Sigmoid colon (tissue), 7 donors: Measurements from ENCODE around the gene CALML4. TPM values are rescaled to one million over a fixed set of nuclear protein-coding genes. Genes with fewer than 3 reads are reported as not detected.

Source experiments
- DNase-seq: peaks from one replicate; pipeline ENCODE4 v3.0.0-alpha.2; 2019
- H3K27ac ChIP-seq, 4 donors: fragments of 200-600 bp; sonication (generic); one replicate each; pipeline ENCODE4 v1.5.1; 2016 to 2019; ENCODE audit warnings: mild to moderate bottlenecking in 1 of 4
- H3K27me3 ChIP-seq, 3 donors: fragments of 200-600 bp; sonication (generic); one replicate each; pipeline ENCODE4 v1.5.1; 2019; ENCODE audit warnings: mild to moderate bottlenecking in 1 of 3
- H3K36me3 ChIP-seq, 4 donors: fragments of 200-600 bp; sonication (generic); one replicate each; pipeline ENCODE4 v1.5.1; 2016 to 2019
- H3K4me1 ChIP-seq, 4 donors: fragments of 200-600 bp; sonication (generic); one replicate each; pipeline ENCODE4 v1.5.1; 2017 to 2019
- H3K4me3 ChIP-seq, 4 donors: fragments of 200-600 bp; sonication (generic); one replicate each; pipeline ENCODE4 v1.5.1; 2017 to 2019; ENCODE audit warnings: mild to moderate bottlenecking in 2 of 4, moderate library complexity in 1 of 4
- H3K9me3 ChIP-seq, 4 donors: fragments of 200-600 bp in 3 of 4; sonication (generic) in 3 of 4; one replicate each; pipeline versions ENCODE4 v1.5.1 to v1.6.1; 2013 to 2019
- CTCF ChIP-seq, 4 experiments: fragments of 450-650 bp in 3 of 4; fragments of 200-600 bp in 1 of 4; IDR thresholded peaks; one replicate each; pipeline ENCODE4 v1.5.1; 2016 to 2019; ENCODE audit warnings: antibody characterized with exemption in 4 of 4, mild to moderate bottlenecking in 3 of 4, moderate library complexity in 2 of 4
- EP300 ChIP-seq, 4 donors: sonication (generic); formaldehyde crosslinking; IDR thresholded peaks; one replicate each; pipeline ENCODE4 v1.6.1; 2017; ENCODE audit warnings: antibody characterized with exemption in 4 of 4
- POLR2A ChIP-seq, 2 donors: fragments of 450-650 bp; IDR thresholded peaks; one replicate each; pipeline ENCODE4 v1.6.1; 2016; ENCODE audit warnings: antibody characterized with exemption in 2 of 2, mild to moderate bottlenecking in 2 of 2, moderate library complexity in 2 of 2
- POLR2AphosphoS5 ChIP-seq, 4 donors: sonication (generic); formaldehyde crosslinking; IDR thresholded peaks; one replicate each; pipeline ENCODE4 v1.6.1; 2017; ENCODE audit warnings: antibody characterized with exemption in 4 of 4
- WGBS, 2 donors: extraction: QIAGEN DNeasy Blood & Tissue Kit; methylation state at CpG; one replicate each; pipeline ENCODE4 v1.1.7; 2013; 5-methylcytosine and 5-hydroxymethylcytosine counted together
- intact Hi-C: fragments of 100-400 bp; cut with DNase I; formaldehyde crosslinking; loops from one replicate; pipeline ENCODE4 v1.15.1; 2023
- polyA plus RNA-seq, 3 donors: library from polyadenylated mRNA; stranded (reverse); fragments of 200-250 nt; gene quantifications; one replicate each; pipeline ENCODE4 v1.2.3, GENCODE V29; 2013
- total RNA-seq, 4 donors: library from RNA; depleted of rRNA; stranded (reverse); fragments of >200 nt; gene quantifications; one replicate each; pipeline ENCODE4 v1.1.0, GENCODE V29; 2016
- donor health status: healthy with polysubstance abuse.
- donor health status: Bipolar disorder and iron deficiency.
- donor health status: healthy.

CALML4 gene
- total and polyA plus RNA-seq, 7 donors, result 3.9 to 309 (median 10.9) TPM

- no peak overlapping the region for H3K27ac ChIP-seq
- WGBS, 2 donors, result 89 to 100% methylated on average over 1 of the region's 1 CpG
- H3K9me3 ChIP-seq, result no peaks in the 10 kb centered on the region
- intact Hi-C loops, result no loop called here
- H3K36me3 ChIP-seq, result peaks cover 0 to 34% (median 2%) of the 10 kb centered on the region in 4 donors
- H3K4me3 ChIP-seq, result no peak overlapping the region
- no peaks in the 10 kb centered on the region for H3K27me3 ChIP-seq
- TF ChIP-seq EP300 (IDR thresholded peaks at IDR 0.05) (no peak), POLR2A (IDR thresholded peaks at IDR 0.05) (no peak), POLR2AphosphoS5 (IDR thresholded peaks at IDR 0.05) (no peak), CTCF (IDR thresholded peaks at IDR 0.05) (no peak)
- peaks cover 0 to 22% (median 7%) of the 10 kb centered on the region in 4 donors for H3K4me1 ChIP-seq
- DNase-seq, result no peak
Observed at GRCh38 chr15:68149059-68149458, 56.1 kb downstream of the CALML4 start.

- Histone ChIP-seq H3K4me3 (no peak overlapping the region), H3K9me3 (no peaks in the 10 kb centered on the region), H3K27ac (no peak overlapping the region), H3K27me3 (no peaks in the 10 kb centered on the region), H3K36me3 (peaks cover 0 to 33% (median 0%) of the 10 kb centered on the region in 4 donors), H3K4me1 (peaks cover 0 to 14% (median 6%) of the 10 kb centered on the region in 4 donors)
- intact Hi-C loops, result no loop called here
- 24 to 73% methylated on average over 1 of the region's 1 CpG for WGBS, 2 donors
- TF ChIP-seq CTCF (IDR thresholded peaks at IDR 0.05), result no peak
- TF ChIP-seq POLR2AphosphoS5 (IDR thresholded peaks at IDR 0.05), result no peak
- no peak for TF ChIP-seq EP300 (IDR thresholded peaks at IDR 0.05)
- no peak for DNase-seq
Observed at GRCh38 chr15:68148039-68148438, 57.1 kb downstream of the CALML4 start.

GRCh38 chr15:68145706-68146105 lies 59.4 kb downstream of the CALML4 start:
- no peak overlapping the region for H3K27ac ChIP-seq
- H3K27me3 ChIP-seq, result no peaks in the 10 kb centered on the region
- H3K9me3 ChIP-seq, result no peaks in the 10 kb centered on the region
- no peak overlapping the region for H3K4me3 ChIP-seq
- intact Hi-C loops, result no loop called here
- peaks cover 0 to 45% (median 0%) of the 10 kb centered on the region in 4 donors for H3K36me3 ChIP-seq
- TF ChIP-seq POLR2A (IDR thresholded peaks at IDR 0.05) (no peak), CTCF (IDR thresholded peaks at IDR 0.05) (no peak), EP300 (IDR thresholded peaks at IDR 0.05) (no peak), POLR2AphosphoS5 (IDR thresholded peaks at IDR 0.05) (no peak)
- H3K4me1 ChIP-seq, result peaks cover 0 to 8% (median 4%) of the 10 kb centered on the region in 4 donors
- DNase-seq, result no peak

- Histone ChIP-seq H3K27me3 (no peaks in the 10 kb centered on the region), H3K9me3 (no peaks in the 10 kb centered on the region), H3K4me1 (no peaks in the 10 kb centered on the region), H3K27ac (no peak overlapping the region), H3K36me3 (peaks cover 0 to 45% (median 0%) of the 10 kb centered on the region in 4 donors), H3K4me3 (no peak overlapping the region)
- DNase-seq, result no peak
- intact Hi-C loops, result loop anchor here (5.0 kb wide), 1 partner anchor 76 kb away; no protein-coding TSS in a partner anchor
- TF ChIP-seq POLR2AphosphoS5 (IDR thresholded peaks at IDR 0.05), result no peak
- TF ChIP-seq POLR2A (IDR thresholded peaks at IDR 0.05), result no peak
- no peak for TF ChIP-seq EP300 (IDR thresholded peaks at IDR 0.05)
- TF ChIP-seq CTCF (IDR thresholded peaks at IDR 0.05), result no peak
- 85 to 90% methylated on average over 1 of the region's 1 CpG for WGBS, 2 donors
Observed at GRCh38 chr15:68143785-68144184, 61.3 kb downstream of the CALML4 start.

- Histone ChIP-seq H3K27me3 (no peaks in the 10 kb centered on the region), H3K36me3 (peaks cover 0 to 44% (median 0%) of the 10 kb centered on the region in 4 donors), H3K9me3 (no peaks in the 10 kb centered on the region), H3K4me3 (no peak overlapping the region), H3K27ac (no peak overlapping the region), H3K4me1 (no peaks in the 10 kb centered on the region)
- 91 to 93% methylated on average over 2 of the region's 2 CpGs for WGBS, 2 donors
- no peak for DNase-seq
- intact Hi-C loops, result loop anchor here (5.0 kb wide), 1 partner anchor 76 kb away; no protein-coding TSS in a partner anchor
- TF ChIP-seq POLR2A (IDR thresholded peaks at IDR 0.05) (no peak), POLR2AphosphoS5 (IDR thresholded peaks at IDR 0.05) (no peak), EP300 (IDR thresholded peaks at IDR 0.05) (no peak), CTCF (IDR thresholded peaks at IDR 0.05) (no peak)
Observed at GRCh38 chr15:68143129-68143528, 62.0 kb downstream of the CALML4 start.
